Central memory CD8-positive, alpha-beta T cell (primary cell): Measurements from ENCODE around the gene TCF12.

ENCODE experiments used
- ATAC-seq: fragments of 150-1000 bp; cut with Tn5 transposase; replicated peaks from 2 replicates; pipeline ENCODE4 v1.10.0; 2022; ENCODE audit warnings: mild to moderate bottlenecking, moderate FRiP score, moderate number of reproducible peaks; ENCODE audit not compliant: poor library complexity, severe bottlenecking; ENCODE audit errors: extremely low read depth
- DNase-seq, 2 donors: peaks; one replicate each; pipeline ENCODE4 v3.0.0; 2021; ENCODE audit warnings: low spot score in 2 of 2
- H3K27ac Mint-ChIP-seq: one replicate; pipeline ENCODE4 v1.8.0; 2022; ENCODE audit warnings: low read depth, mild to moderate bottlenecking, moderate library complexity, mixed read lengths
- H3K27me3 Mint-ChIP-seq: one replicate; pipeline ENCODE4 v1.8.0; 2022; ENCODE audit warnings: mixed read lengths
- H3K36me3 Mint-ChIP-seq: one replicate; pipeline ENCODE4 v1.8.0; 2022; ENCODE audit warnings: mild to moderate bottlenecking, moderate library complexity, mixed read lengths; ENCODE audit not compliant: insufficient read depth
- H3K4me1 Mint-ChIP-seq: one replicate; pipeline ENCODE4 v1.8.0; 2022; ENCODE audit warnings: mixed read lengths
- H3K4me3 Mint-ChIP-seq: one replicate; pipeline ENCODE4 v1.8.0; 2022; ENCODE audit warnings: mild to moderate bottlenecking, moderate library complexity, mixed read lengths
- H3K9me3 Mint-ChIP-seq: one replicate; pipeline ENCODE4 v1.8.0; 2022; ENCODE audit warnings: mixed read lengths

TCF12 gene

GRCh38 chr15:57213862-57214261, 295.4 kb downstream of the TCF12 start:
- Mint-ChIP-seq H3K9me3 (no peaks in the 10 kb centered on the region), H3K27ac (no peak overlapping the region), H3K27me3 (no peaks in the 10 kb centered on the region), H3K4me3 (no peak overlapping the region), H3K36me3 (no peaks in the 10 kb centered on the region), H3K4me1 (peaks cover 13% of the 10 kb centered on the region)
- no peak for ATAC-seq
- no peak for DNase-seq

GRCh38 chr15:57215326-57215725, 296.9 kb downstream of the TCF12 start:
- no peaks in the 10 kb centered on the region for H3K9me3 Mint-ChIP-seq
- peaks cover 12% of the 10 kb centered on the region for H3K4me1 Mint-ChIP-seq
- H3K36me3 Mint-ChIP-seq: no peaks in the 10 kb centered on the region
- H3K27me3 Mint-ChIP-seq: no peaks in the 10 kb centered on the region
- H3K4me3 Mint-ChIP-seq: no peak overlapping the region
- DNase-seq: no peak
- H3K27ac Mint-ChIP-seq: no peak overlapping the region
- ATAC-seq: no peak

GRCh38 chr15:57215881-57216280, 297.4 kb downstream of the TCF12 start:
- Mint-ChIP-seq H3K36me3 (no peaks in the 10 kb centered on the region), H3K27me3 (no peaks in the 10 kb centered on the region), H3K4me1 (peaks cover 12% of the 10 kb centered on the region), H3K4me3 (no peak overlapping the region), H3K9me3 (no peaks in the 10 kb centered on the region), H3K27ac (no peak overlapping the region)
- DNase-seq: no peak
- no peak for ATAC-seq

GRCh38 chr15:57216288-57216687, 297.8 kb downstream of the TCF12 start:
- no peak for DNase-seq
- Mint-ChIP-seq H3K9me3 (no peaks in the 10 kb centered on the region), H3K27ac (no peak overlapping the region), H3K27me3 (no peaks in the 10 kb centered on the region), H3K4me1 (peaks cover 16% of the 10 kb centered on the region), H3K4me3 (no peak overlapping the region), H3K36me3 (no peaks in the 10 kb centered on the region)
- ATAC-seq: no peak

GRCh38 chr15:57217778-57218598, 299.5 kb downstream of the TCF12 start:
- Mint-ChIP-seq H3K4me1 (peaks cover 16% of the 10 kb centered on the region), H3K4me3 (no peak overlapping the region), H3K9me3 (no peaks in the 10 kb centered on the region), H3K27me3 (no peaks in the 10 kb centered on the region), H3K36me3 (no peaks in the 10 kb centered on the region), H3K27ac (no peak overlapping the region)
- ATAC-seq: no peak
- no peak for DNase-seq

GRCh38 chr15:57218826-57219576, 300.6 kb downstream of the TCF12 start:
- Mint-ChIP-seq H3K36me3 (no peaks in the 10 kb centered on the region), H3K27me3 (no peaks in the 10 kb centered on the region), H3K27ac (no peak overlapping the region), H3K4me3 (no peak overlapping the region), H3K4me1 (peaks cover 16% of the 10 kb centered on the region), H3K9me3 (no peaks in the 10 kb centered on the region)
- ATAC-seq: no peak
- no peak for DNase-seq

GRCh38 chr15:57220205-57220604, 301.8 kb downstream of the TCF12 start:
- Mint-ChIP-seq H3K4me3 (no peak overlapping the region), H3K9me3 (no peaks in the 10 kb centered on the region), H3K36me3 (no peaks in the 10 kb centered on the region), H3K27me3 (no peaks in the 10 kb centered on the region), H3K27ac (no peak overlapping the region), H3K4me1 (peaks cover 16% of the 10 kb centered on the region)
- DNase-seq (no peak), ATAC-seq (no peak)

GRCh38 chr15:57221134-57221533, 302.7 kb downstream of the TCF12 start:
- Mint-ChIP-seq H3K4me3 (no peak overlapping the region), H3K27me3 (no peaks in the 10 kb centered on the region), H3K27ac (peak overlapping the region; percentile 85), H3K4me1 (peaks cover 16% of the 10 kb centered on the region), H3K36me3 (no peaks in the 10 kb centered on the region), H3K9me3 (no peaks in the 10 kb centered on the region)
- no peak for DNase-seq
- ATAC-seq: no peak

GRCh38 chr15:57223345-57223744, 304.9 kb downstream of the TCF12 start:
- DNase-seq: no peak
- H3K4me1 Mint-ChIP-seq: peaks cover 9% of the 10 kb centered on the region
- H3K4me3 Mint-ChIP-seq: no peak overlapping the region
- H3K36me3 Mint-ChIP-seq: no peaks in the 10 kb centered on the region
- H3K9me3 Mint-ChIP-seq: no peaks in the 10 kb centered on the region
- no peak for ATAC-seq
- no peaks in the 10 kb centered on the region for H3K27me3 Mint-ChIP-seq
- H3K27ac Mint-ChIP-seq: no peak overlapping the region

GRCh38 chr15:57223887-57224286, 305.4 kb downstream of the TCF12 start:
- H3K36me3 Mint-ChIP-seq: no peaks in the 10 kb centered on the region
- H3K9me3 Mint-ChIP-seq: no peaks in the 10 kb centered on the region
- H3K4me3 Mint-ChIP-seq: no peak overlapping the region
- ATAC-seq (no peak), DNase-seq (no peak)
- no peak overlapping the region for H3K27ac Mint-ChIP-seq
- peaks cover 12% of the 10 kb centered on the region for H3K4me1 Mint-ChIP-seq
- H3K27me3 Mint-ChIP-seq: no peaks in the 10 kb centered on the region

- no peaks in the 10 kb centered on the region for H3K27me3 Mint-ChIP-seq
- peaks cover 10% of the 10 kb centered on the region for H3K4me1 Mint-ChIP-seq
- ATAC-seq (no peak), DNase-seq (no peak)
- no peaks in the 10 kb centered on the region for H3K36me3 Mint-ChIP-seq
- H3K9me3 Mint-ChIP-seq: no peaks in the 10 kb centered on the region
- no peak overlapping the region for H3K27ac Mint-ChIP-seq
- H3K4me3 Mint-ChIP-seq: no peak overlapping the region
Measured at GRCh38 chr15:57224664-57225063, 306.2 kb downstream of the TCF12 start.

GRCh38 chr15:57227166-57227565, 308.7 kb downstream of the TCF12 start:
- no peak overlapping the region for H3K27ac Mint-ChIP-seq
- DNase-seq (no peak), ATAC-seq (no peak)
- no peaks in the 10 kb centered on the region for H3K27me3 Mint-ChIP-seq
- no peak overlapping the region for H3K4me3 Mint-ChIP-seq
- H3K9me3 Mint-ChIP-seq: no peaks in the 10 kb centered on the region
- peaks cover 6% of the 10 kb centered on the region for H3K4me1 Mint-ChIP-seq
- H3K36me3 Mint-ChIP-seq: no peaks in the 10 kb centered on the region

- DNase-seq: no peak
- no peak for ATAC-seq
- Mint-ChIP-seq H3K4me3 (no peak overlapping the region), H3K9me3 (no peaks in the 10 kb centered on the region), H3K27ac (no peak overlapping the region), H3K36me3 (no peaks in the 10 kb centered on the region), H3K4me1 (peaks cover 6% of the 10 kb centered on the region), H3K27me3 (no peaks in the 10 kb centered on the region)
Measured at GRCh38 chr15:57227899-57228298, 309.5 kb downstream of the TCF12 start.
